Caco-2 (cell line): ENCODE measurements around the gene CCR1. TPM values are rescaled to one million over a fixed set of nuclear protein-coding genes. Genes with fewer than 3 reads are reported as not detected.
"Not testable (repeated sequence)": the region's sequence is repeated elsewhere in the genome, so short reads cannot be mapped to it uniquely, and the experiment has no call there.

Source experiments
- BruUV-seq: library from RNA; stranded (reverse); fragments of 400-500 nt; replicated peaks from 2 replicates; lab custom pipeline; 2021; lab: Mats Ljungman, UMichigan
- CTCF ChIA-PET: fragments of 300-600 bp; sonication (Branson Sonifier 250); formaldehyde crosslinking; loops from one replicate; lab custom pipeline; 2022; ENCODE audit warnings: antibody characterized with exemption; lab: Charles Lee
- POLR2A ChIA-PET: fragments of 300-600 bp; sonication (Branson Sonifier 250); formaldehyde crosslinking; loops from one replicate; lab custom pipeline; 2022; ENCODE audit warnings: antibody characterized with exemption; lab: Charles Lee
- DNase-seq, 2 experiments: peaks; one replicate each; pipeline versions ENCODE4 v3.0.0 to v3.0.0-alpha.2; 2020 to 2022
- H3K27me3 ChIP-seq: replicated peaks from 2 replicates; pipeline ENCODE4 v1.6.0; 2011; ENCODE audit warnings: low read length; ENCODE audit not compliant: control insufficient read depth, insufficient read depth
- H3K36me3 ChIP-seq: 2 replicates; pipeline ENCODE4 v1.5.1; 2011; ENCODE audit warnings: low read length; ENCODE audit not compliant: control insufficient read depth, insufficient read depth
- H3K4me1 ChIP-seq: fragments of 250-450 bp; sonication (Bioruptor Pico); 2 replicates; pipeline ENCODE4 v1.5.1; 2020; ENCODE audit warnings: mild to moderate bottlenecking
- H3K4me3 ChIP-seq: 2 replicates; pipeline ENCODE4 v1.5.1; 2011; ENCODE audit warnings: low read depth, mild to moderate bottlenecking, control low read depth, low read length
- H3K9me3 ChIP-seq: fragments of 250-450 bp; sonication (Bioruptor Pico); 2 replicates; pipeline ENCODE4 v1.5.1; 2020; ENCODE audit warnings: mild to moderate bottlenecking, moderate library complexity
- H3K27ac Mint-ChIP-seq: one replicate; pipeline ENCODE4 v1.8.0; 2022; ENCODE audit warnings: mixed read lengths; ENCODE audit not compliant: unreplicated experiment
- H3K27me3 Mint-ChIP-seq: one replicate; pipeline ENCODE4 v1.8.0; 2022; ENCODE audit warnings: mixed read lengths; ENCODE audit not compliant: insufficient read depth, unreplicated experiment
- H3K36me3 Mint-ChIP-seq: one replicate; pipeline ENCODE4 v1.8.0; 2022; ENCODE audit warnings: mild to moderate bottlenecking, mixed read lengths; ENCODE audit not compliant: insufficient read depth, unreplicated experiment
- H3K4me1 Mint-ChIP-seq: one replicate; pipeline ENCODE4 v1.8.0; 2022; ENCODE audit warnings: low read depth, mixed read lengths; ENCODE audit not compliant: unreplicated experiment
- H3K4me3 Mint-ChIP-seq: one replicate; pipeline ENCODE4 v1.8.0; 2022; ENCODE audit warnings: mild to moderate bottlenecking, moderate library complexity, mixed read lengths; ENCODE audit not compliant: unreplicated experiment
- H3K9me3 Mint-ChIP-seq: one replicate; pipeline ENCODE4 v1.8.0; 2022; ENCODE audit warnings: mixed read lengths; ENCODE audit not compliant: unreplicated experiment
- intact Hi-C: fragments of 100-400 bp; cut with micrococcal nuclease; formaldehyde crosslinking; loops from one replicate; pipeline ENCODE4 v1.10.0; 2022; ENCODE audit not compliant: unreplicated experiment
- total RNA-seq: library from RNA; stranded (reverse); gene quantifications from 2 replicates; pipeline ENCODE4 v1.2.3, GENCODE V29; 2022
- TF ChIP-seq, protein P1 (sequence below), 2 experiments: fragments of 200-600 bp in 1 of 2; IDR thresholded peaks; 1 replicate in 1 of 2; 2 replicates in 1 of 2; pipeline versions ENCODE4 v1.5.1 to v1.8.0; 2011 to 2022; ENCODE audit warnings: antibody characterized with exemption in 1 of 2, control low read depth in 1 of 2, inconsistent platforms in 1 of 2, low read depth in 1 of 2, low read length in 1 of 2, mild to moderate bottlenecking in 1 of 2, moderate library complexity in 1 of 2; ENCODE audit not compliant: insufficient read depth in 1 of 2, severe bottlenecking in 1 of 2, unreplicated experiment in 1 of 2

CCR1 gene
- total RNA-seq, 1 experiment from 2014 or later, result 2.9 TPM

DNA sequence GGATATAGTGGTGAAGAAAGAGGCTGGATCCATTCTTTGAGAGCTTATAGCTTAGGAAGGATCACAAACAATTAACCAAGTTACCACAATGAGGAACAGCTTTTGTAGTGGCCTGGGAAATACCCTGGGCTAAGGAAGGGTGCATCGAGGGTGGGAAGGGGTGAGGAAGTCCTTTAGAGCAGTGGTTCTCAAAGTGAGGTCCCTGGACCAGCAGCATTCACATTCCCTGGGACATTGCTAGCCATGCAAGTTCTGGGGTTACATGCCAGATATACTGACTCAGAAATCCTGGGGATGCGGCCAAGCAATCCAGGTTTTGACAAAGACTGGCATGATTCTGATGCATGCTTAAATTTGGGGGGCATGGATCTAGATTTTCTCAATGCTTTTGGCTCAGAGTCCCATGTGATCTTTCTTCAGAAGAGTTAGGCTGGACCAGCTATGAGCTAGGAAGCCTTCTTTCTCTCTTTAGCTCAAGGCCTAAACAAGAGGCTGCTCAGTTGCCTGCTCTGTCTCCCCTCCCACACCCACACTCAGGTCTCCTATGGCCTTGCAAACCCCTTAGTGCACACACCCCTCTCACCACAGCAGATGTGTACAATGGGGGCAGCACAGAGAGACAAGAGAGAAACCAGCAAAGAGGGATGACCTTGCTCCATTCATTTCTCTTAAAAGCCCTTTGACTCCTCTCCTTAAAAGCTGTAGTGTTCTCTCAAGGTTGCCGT is 1.8 kb upstream of the CCR1 start:
- ChIA-PET POLR2A (no interaction called here), CTCF (interaction anchor here (0.6 to 1.9 kb wide), 2 partner anchors 11 to 120 kb away, joined by 3 to 8 read pairs; no protein-coding TSS in a partner anchor)
- no peak for DNase-seq
- no peak overlapping the region for H3K4me3 Mint-ChIP-seq
- H3K9me3 Mint-ChIP-seq, result no peaks in the 10 kb centered on the region
- Histone ChIP-seq H3K27me3 (no peaks in the 10 kb centered on the region), H3K9me3 (no peaks in the 10 kb centered on the region), H3K36me3 (no peaks in the 10 kb centered on the region), H3K4me1 (peaks cover 19% of the 10 kb centered on the region), H3K4me3 (no peak overlapping the region)
- H3K36me3 Mint-ChIP-seq, result no peaks in the 10 kb centered on the region
- no peak overlapping the region for H3K27ac Mint-ChIP-seq
- TF ChIP-seq, protein P1, sequence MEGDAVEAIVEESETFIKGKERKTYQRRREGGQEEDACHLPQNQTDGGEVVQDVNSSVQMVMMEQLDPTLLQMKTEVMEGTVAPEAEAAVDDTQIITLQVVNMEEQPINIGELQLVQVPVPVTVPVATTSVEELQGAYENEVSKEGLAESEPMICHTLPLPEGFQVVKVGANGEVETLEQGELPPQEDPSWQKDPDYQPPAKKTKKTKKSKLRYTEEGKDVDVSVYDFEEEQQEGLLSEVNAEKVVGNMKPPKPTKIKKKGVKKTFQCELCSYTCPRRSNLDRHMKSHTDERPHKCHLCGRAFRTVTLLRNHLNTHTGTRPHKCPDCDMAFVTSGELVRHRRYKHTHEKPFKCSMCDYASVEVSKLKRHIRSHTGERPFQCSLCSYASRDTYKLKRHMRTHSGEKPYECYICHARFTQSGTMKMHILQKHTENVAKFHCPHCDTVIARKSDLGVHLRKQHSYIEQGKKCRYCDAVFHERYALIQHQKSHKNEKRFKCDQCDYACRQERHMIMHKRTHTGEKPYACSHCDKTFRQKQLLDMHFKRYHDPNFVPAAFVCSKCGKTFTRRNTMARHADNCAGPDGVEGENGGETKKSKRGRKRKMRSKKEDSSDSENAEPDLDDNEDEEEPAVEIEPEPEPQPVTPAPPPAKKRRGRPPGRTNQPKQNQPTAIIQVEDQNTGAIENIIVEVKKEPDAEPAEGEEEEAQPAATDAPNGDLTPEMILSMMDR (IDR thresholded peaks at IDR 0.05; ENCODE audit: insufficient read depth in 1 of 2, low read depth in 1 of 2, low read length in 1 of 2, severe bottlenecking in 1 of 2, unreplicated experiment in 1 of 2), result no peak
- peaks cover 9% of the 10 kb centered on the region for H3K4me1 Mint-ChIP-seq
- intact Hi-C loops, result loop anchor here (2.0 kb wide), 2 partner anchors 161 to 271 kb away; partner anchors contain the start of gene CCR5
- no peaks in the 10 kb centered on the region for H3K27me3 Mint-ChIP-seq
- BruUV-seq, result no TSS peak

DNA sequence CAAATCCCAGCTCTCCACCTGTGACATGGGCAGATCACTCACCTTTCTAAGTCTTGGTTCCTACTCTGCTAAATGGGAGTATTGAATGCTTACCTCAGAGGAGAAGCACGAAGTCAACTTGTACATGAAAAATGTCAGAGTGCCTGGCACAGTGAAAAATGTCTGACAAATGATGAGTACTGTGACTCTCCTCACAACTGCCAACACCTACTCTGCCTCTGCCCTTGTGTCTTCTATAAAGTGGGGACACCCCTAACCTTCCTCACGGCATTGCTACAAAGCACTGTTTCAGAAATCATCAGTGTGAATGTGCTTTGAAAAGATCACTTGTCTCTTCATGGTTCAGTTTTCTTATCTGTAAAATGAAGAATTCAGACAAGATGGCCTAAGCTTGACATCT is 940 bp upstream of the CCR1 start:
- Mint-ChIP-seq H3K36me3 (no peaks in the 10 kb centered on the region), H3K4me3 (no peak overlapping the region), H3K4me1 (peaks cover 9% of the 10 kb centered on the region), H3K27me3 (no peaks in the 10 kb centered on the region), H3K9me3 (no peaks in the 10 kb centered on the region), H3K27ac (no peak overlapping the region)
- ChIA-PET CTCF (interaction anchor here (0.6 to 2.4 kb wide), 9 partner anchors 10 to 270 kb away, joined by 3 to 17 read pairs (median 6); partner anchors contain the start of gene CCR5), POLR2A (interaction anchor here (1.7 kb wide), 1 partner anchor 45 kb away, joined by 8 read pairs; no protein-coding TSS in a partner anchor)
- TF ChIP-seq, protein P1 (IDR thresholded peaks at IDR 0.05; ENCODE audit: insufficient read depth in 1 of 2, low read depth in 1 of 2, low read length in 1 of 2, severe bottlenecking in 1 of 2, unreplicated experiment in 1 of 2), result no peak
- Histone ChIP-seq H3K4me3 (no peak overlapping the region), H3K27me3 (no peaks in the 10 kb centered on the region), H3K9me3 (no peaks in the 10 kb centered on the region), H3K36me3 (no peaks in the 10 kb centered on the region), H3K4me1 (peaks cover 18% of the 10 kb centered on the region)
- DNase-seq, result no peak
- no TSS peak for BruUV-seq
- intact Hi-C loops, result loop anchor here (2.0 kb wide), 2 partner anchors 162 to 270 kb away; partner anchors contain the start of gene CCR5

DNA sequence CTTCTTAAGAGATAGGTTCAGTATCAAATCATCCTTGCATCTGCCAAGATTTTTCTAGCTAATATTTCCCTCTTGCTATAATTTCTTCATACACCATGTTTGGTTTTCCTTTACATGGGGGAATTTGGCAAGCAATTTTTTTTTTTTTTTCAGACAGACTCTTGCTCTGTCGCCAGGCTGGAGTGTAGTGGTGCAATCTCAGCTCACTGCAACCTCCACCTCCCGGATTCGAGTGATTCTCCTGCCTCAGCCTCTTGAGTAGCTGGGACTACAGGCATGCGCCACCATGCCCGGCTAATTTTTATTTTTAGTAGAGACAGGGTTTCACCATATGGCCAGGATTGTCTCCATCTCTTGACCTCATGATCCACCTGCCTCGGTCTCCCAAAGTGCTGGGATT is 599 bp downstream of the CCR1 start:
- H3K4me1 Mint-ChIP-seq, DNase-seq, H3K9me3 Mint-ChIP-seq, H3K36me3 Mint-ChIP-seq, H3K27ac Mint-ChIP-seq, BruUV-seq, H3K27me3 Mint-ChIP-seq, H3K27me3 ChIP-seq, intact Hi-C loops, H3K36me3 ChIP-seq, H3K9me3 ChIP-seq, POLR2A ChIA-PET, H3K4me3 ChIP-seq: not testable (repeated sequence)
- H3K4me3 Mint-ChIP-seq, result peak overlapping the region; percentile 27
- peaks cover 18% of the 10 kb centered on the region for H3K4me1 ChIP-seq
- CTCF ChIA-PET, result interaction anchor here (0.6 to 2.4 kb wide), 11 partner anchors 44 to 278 kb away, joined by 3 to 17 read pairs (median 5); partner anchors contain the start of gene CCR5
